DMS114 treated with DMSO at 0.1 percent for 48 hours (cell line): Measurements from ENCODE around the gene RTP2.

Source experiments
- DNase-seq: peaks from one replicate; lab custom pipeline; 2025; ENCODE audit not compliant: unreplicated experiment; lab: John Stamatoyannopoulos, UW

Gene RTP2

GRCh38 chr3:187677604-187678003 is 24.8 kb downstream of the RTP2 start:
- no peak for DNase-seq

GRCh38 chr3:187673012-187673411 is 29.3 kb downstream of the RTP2 start:
- DNase-seq, result no peak

GRCh38 chr3:187669675-187670504 is 32.5 kb downstream of the RTP2 start, which contains the start of gene SST:
SST (minus strand) TSS chr3:187670394; CDS start chr3:187670291, 103 bp downstream.
- DNase-seq, result no peak

- no peak for DNase-seq
These were observed 34.8 kb downstream of the RTP2 start for GRCh38 chr3:187667526-187667925.

GRCh38 chr3:187665764-187666402 is 36.5 kb downstream of the RTP2 start:
- no peak for DNase-seq

GRCh38 chr3:187665010-187665409 is 37.3 kb downstream of the RTP2 start:
- DNase-seq, result no peak

- no peak for DNase-seq
These were observed 39.4 kb downstream of the RTP2 start for GRCh38 chr3:187662848-187663409.

GRCh38 chr3:187661267-187661666 is 41.1 kb downstream of the RTP2 start:
- no peak for DNase-seq

GRCh38 chr3:187651282-187651681 is 51.1 kb downstream of the RTP2 start:
- no peak for DNase-seq
